GM21526 (cell line): ENCODE data around the gene PRRG4.

Source experiments
- ATAC-seq: cut with Tn5 transposase; IDR thresholded peaks from one replicate; pipeline ENCODE4 v1.9.1; 2021; ENCODE audit warnings: moderate library complexity; ENCODE audit not compliant: unreplicated experiment, low FRiP score

The PRRG4 gene

DNA sequence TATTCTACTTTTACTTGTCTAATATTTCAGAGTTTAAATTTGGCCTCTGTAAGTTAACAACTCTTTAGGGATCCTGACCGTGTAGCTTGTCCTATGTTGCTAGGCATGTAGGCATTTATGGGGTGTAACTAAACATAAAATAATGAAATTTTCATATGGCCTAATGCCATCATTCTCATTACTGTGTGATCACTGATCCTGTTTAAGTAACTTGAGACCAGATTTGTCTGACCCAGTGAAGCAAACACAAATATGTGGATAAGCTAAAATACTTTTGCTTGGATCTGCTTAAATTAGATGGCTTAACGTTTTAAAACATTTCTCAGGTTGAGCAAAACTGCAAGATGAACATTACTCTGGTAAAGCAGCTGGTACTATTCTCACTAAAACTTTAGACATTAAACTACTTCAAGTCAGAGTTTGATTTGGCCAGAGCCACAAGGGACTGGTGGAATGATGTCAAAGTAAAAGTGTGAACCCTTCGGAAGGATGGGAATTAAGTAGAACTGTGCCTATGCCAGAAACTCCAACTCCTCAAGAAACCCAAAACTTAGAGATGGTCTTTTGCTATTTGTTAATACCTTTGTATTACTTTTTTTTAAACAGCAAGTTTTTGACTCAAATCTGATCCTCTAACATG, 75.4 kb downstream of the PRRG4 start:
- ATAC-seq = no peak
